ENCODE measurements around the gene HIVEP3. TPM values are rescaled to one million over a fixed set of nuclear protein-coding genes. Genes with fewer than 3 reads are reported as not detected.
A peak's percentile ranks its signal among the peaks of the same experiment; 100 is the strongest.

HIVEP3 gene
- total RNA-seq, 4 donors from 2014 or later: 1.4 to 3.0 (median 2.3) TPM

GRCh38 chr1:41802532-41803501, 115.9 kb downstream of the HIVEP3 start:
- intact Hi-C loops (cut with DNase I): no loop called here
- DNase-seq (ENCODE audit: extremely low spot score): no peak
- Histone ChIP-seq H3K27me3 (no peaks in the 10 kb centered on the region), H3K36me3 (no peaks in the 10 kb centered on the region), H3K9me3 (no peaks in the 10 kb centered on the region), H3K27ac (replicated peaks in 1 of 4) (no peak overlapping the region), H3K4me1 (peaks cover 8 to 26% (median 10%) of the 10 kb centered on the region in 4 donors), H3K4me3 (no peak overlapping the region)
- 74% methylated on average over 4 of the region's 4 CpGs for WGBS
- peak in 1 of 2 donors; percentile 13 for TF ChIP-seq POLR2AphosphoS5 (IDR thresholded peaks at IDR 0.05)
- TF ChIP-seq CTCF (IDR thresholded peaks at IDR 0.05): no peak

DNA sequence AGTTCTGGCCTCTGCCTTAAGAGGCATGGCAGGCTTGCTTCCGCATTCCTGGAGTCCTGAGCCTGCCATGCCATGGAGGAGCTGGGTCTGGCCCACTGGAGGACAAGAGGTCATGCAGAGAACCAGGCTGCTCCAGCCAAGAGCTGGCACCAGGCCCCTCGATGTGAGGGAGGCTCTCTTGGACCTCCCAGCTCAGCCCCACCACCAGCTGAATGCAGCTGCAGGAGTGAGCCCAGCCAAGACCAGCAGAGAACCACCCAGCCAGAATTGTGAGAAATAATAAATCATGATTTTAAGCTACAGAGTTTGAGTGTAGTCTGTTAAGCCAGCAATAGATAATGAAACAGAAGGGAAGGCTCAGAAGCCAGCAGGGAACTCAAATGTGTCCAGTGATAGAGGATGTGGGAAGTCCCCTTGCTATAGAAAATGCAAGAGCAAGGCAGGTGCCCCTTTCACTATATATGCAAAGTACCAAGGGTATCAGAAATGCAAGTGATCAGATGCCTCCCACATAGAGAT, 118.4 kb downstream of the HIVEP3 start:
- H3K36me3 ChIP-seq: no peaks in the 10 kb centered on the region
- WGBS: 71% methylated on average over 2 of the region's 2 CpGs
- intact Hi-C loops (cut with DNase I): no loop called here
- H3K4me1 ChIP-seq: peaks cover 8 to 26% (median 10%) of the 10 kb centered on the region in 4 donors
- H3K4me3 ChIP-seq: no peak overlapping the region
- TF ChIP-seq POLR2AphosphoS5 (IDR thresholded peaks at IDR 0.05) (no peak), EP300 (IDR thresholded peaks at IDR 0.05) (no peak), CTCF (IDR thresholded peaks at IDR 0.05) (no peak), POLR2A (IDR thresholded peaks at IDR 0.05; ENCODE audit: low read depth) (no peak)
- DNase-seq (ENCODE audit: extremely low spot score): no peak
- H3K27me3 ChIP-seq: no peaks in the 10 kb centered on the region
- no peaks in the 10 kb centered on the region for H3K9me3 ChIP-seq
- no peak overlapping the region for H3K27ac ChIP-seq (replicated peaks in 1 of 4)

GRCh38 chr1:41799723-41800122, 119.0 kb downstream of the HIVEP3 start:
- no peak for TF ChIP-seq CTCF (IDR thresholded peaks at IDR 0.05)
- no peak for TF ChIP-seq POLR2AphosphoS5 (IDR thresholded peaks at IDR 0.05)
- TF ChIP-seq EP300 (IDR thresholded peaks at IDR 0.05): no peak
- no peak for TF ChIP-seq POLR2A (IDR thresholded peaks at IDR 0.05; ENCODE audit: low read depth)
- 89% methylated on average over 2 of the region's 2 CpGs for WGBS
- no peak overlapping the region for H3K27ac ChIP-seq (replicated peaks in 1 of 4)
- no peak for DNase-seq (ENCODE audit: extremely low spot score)
- H3K9me3 ChIP-seq: no peaks in the 10 kb centered on the region
- H3K4me1 ChIP-seq: peaks cover 8 to 26% (median 10%) of the 10 kb centered on the region in 4 donors
- H3K4me3 ChIP-seq: no peak overlapping the region
- intact Hi-C loops (cut with DNase I): no loop called here
- no peaks in the 10 kb centered on the region for H3K36me3 ChIP-seq
- no peaks in the 10 kb centered on the region for H3K27me3 ChIP-seq

- Histone ChIP-seq H3K4me1 (peaks cover 8 to 26% (median 10%) of the 10 kb centered on the region in 4 donors), H3K4me3 (no peak overlapping the region), H3K36me3 (no peaks in the 10 kb centered on the region), H3K27me3 (no peaks in the 10 kb centered on the region), H3K27ac (replicated peaks in 1 of 4) (no peak overlapping the region), H3K9me3 (no peaks in the 10 kb centered on the region)
- 91% methylated on average over 3 of the region's 3 CpGs for WGBS
- intact Hi-C loops (cut with DNase I): no loop called here
- no peak for DNase-seq (ENCODE audit: extremely low spot score)
- no peak for TF ChIP-seq EP300 (IDR thresholded peaks at IDR 0.05)
- no peak for TF ChIP-seq POLR2AphosphoS5 (IDR thresholded peaks at IDR 0.05)
- no peak for TF ChIP-seq CTCF (IDR thresholded peaks at IDR 0.05)
- TF ChIP-seq POLR2A (IDR thresholded peaks at IDR 0.05; ENCODE audit: low read depth): no peak
Observed at GRCh38 chr1:41799205-41799604, 119.5 kb downstream of the HIVEP3 start.
